Transverse colon (tissue), 4 donors: Measurements from ENCODE around the gene EIF4ENIF1. TPM values are rescaled to one million over a fixed set of nuclear protein-coding genes. Genes with fewer than 3 reads are reported as not detected.

ENCODE experiments used
- DNase-seq: peaks from one replicate; pipeline ENCODE4 v3.0.0-alpha.2; 2019
- H3K27ac ChIP-seq, 4 donors: fragments of 200-600 bp; sonication (generic); 2 replicates each; pipeline ENCODE4 v1.5.1; 2016 to 2018; ENCODE audit warnings: inconsistent platforms in 4 of 4
- H3K27me3 ChIP-seq: fragments of 200-600 bp; sonication (generic); 2 replicates; pipeline ENCODE4 v1.5.1; 2017; ENCODE audit warnings: inconsistent platforms
- H3K36me3 ChIP-seq, 4 donors: fragments of 200-600 bp; sonication (generic); 2 replicates each; pipeline ENCODE4 v1.5.1; 2017 to 2019; ENCODE audit warnings: inconsistent platforms in 4 of 4
- H3K4me1 ChIP-seq, 4 donors: fragments of 200-600 bp; sonication (generic); 2 replicates each; pipeline ENCODE4 v1.5.1; 2017 to 2020; ENCODE audit warnings: inconsistent platforms in 4 of 4
- H3K4me3 ChIP-seq, 4 donors: fragments of 200-600 bp; sonication (generic); 1 replicate in 1 of 4; 2 replicates in 3 of 4; pipeline versions ENCODE4 v1.5.1 to v1.6.1; 2017 to 2019; ENCODE audit warnings: inconsistent platforms in 4 of 4
- H3K9me3 ChIP-seq, 2 donors: fragments of 200-600 bp; sonication (generic); 2 replicates each; pipeline ENCODE4 v1.5.1; 2017 to 2019; ENCODE audit warnings: inconsistent platforms in 2 of 2
- EP300 ChIP-seq: sonication (generic); formaldehyde crosslinking; IDR thresholded peaks from one replicate; pipeline ENCODE4 v1.6.1; 2017; ENCODE audit warnings: antibody characterized with exemption, low read depth
- POLR2A ChIP-seq: fragments of 450-650 bp; IDR thresholded peaks from one replicate; pipeline ENCODE4 v1.6.1; 2016; ENCODE audit warnings: antibody characterized with exemption, mild to moderate bottlenecking, moderate library complexity
- POLR2AphosphoS5 ChIP-seq, 3 donors: sonication (generic); formaldehyde crosslinking; IDR thresholded peaks; one replicate each; pipeline ENCODE4 v1.6.1; 2016; ENCODE audit warnings: antibody characterized with exemption in 3 of 3
- WGBS, 2 donors: methylation state at CpG; one replicate each; pipeline ENCODE4 v1.1.5; 2018; ENCODE audit warnings: low coverage in 1 of 2; 5-methylcytosine and 5-hydroxymethylcytosine counted together
- in situ Hi-C, 4 donors: fragments of 200-750 bp; cut with MboI; loops; one replicate each; pipeline versions ENCODE4 v1.15.0 to v1.15.1; 2017; ENCODE audit warnings: low sequenced_read_pairs in 3 of 4, low pct_ligation_motif_present in 1 of 4, low pct_unique_long_range_greater_than_20kb in 1 of 4
- intact Hi-C: fragments of 100-400 bp; cut with DNase I; formaldehyde crosslinking; loops from one replicate; pipeline ENCODE4 v1.15.1; 2023; ENCODE audit warnings: low total_unique reads
- total RNA-seq, 4 donors: library from RNA; depleted of rRNA; stranded (reverse); fragments of >200 nt; gene quantifications; one replicate each; pipeline ENCODE4 v1.1.0, GENCODE V29; 2016
- TF ChIP-seq, protein P1 (sequence below), 5 experiments: fragments of 200-600 bp in 3 of 5; fragments of 450-650 bp in 2 of 5; sonication (generic) in 3 of 5; IDR thresholded peaks; 1 replicate in 2 of 5; 2 replicates in 3 of 5; pipeline ENCODE4 v1.5.1; 2016 to 2017; ENCODE audit warnings: antibody characterized with exemption in 5 of 5, inconsistent platforms in 3 of 5, mild to moderate bottlenecking in 2 of 5, moderate library complexity in 1 of 5

The EIF4ENIF1 gene
- total RNA-seq, 4 donors from 2014 or later, result 14.4 to 66.1 (median 17.2) TPM

DNA sequence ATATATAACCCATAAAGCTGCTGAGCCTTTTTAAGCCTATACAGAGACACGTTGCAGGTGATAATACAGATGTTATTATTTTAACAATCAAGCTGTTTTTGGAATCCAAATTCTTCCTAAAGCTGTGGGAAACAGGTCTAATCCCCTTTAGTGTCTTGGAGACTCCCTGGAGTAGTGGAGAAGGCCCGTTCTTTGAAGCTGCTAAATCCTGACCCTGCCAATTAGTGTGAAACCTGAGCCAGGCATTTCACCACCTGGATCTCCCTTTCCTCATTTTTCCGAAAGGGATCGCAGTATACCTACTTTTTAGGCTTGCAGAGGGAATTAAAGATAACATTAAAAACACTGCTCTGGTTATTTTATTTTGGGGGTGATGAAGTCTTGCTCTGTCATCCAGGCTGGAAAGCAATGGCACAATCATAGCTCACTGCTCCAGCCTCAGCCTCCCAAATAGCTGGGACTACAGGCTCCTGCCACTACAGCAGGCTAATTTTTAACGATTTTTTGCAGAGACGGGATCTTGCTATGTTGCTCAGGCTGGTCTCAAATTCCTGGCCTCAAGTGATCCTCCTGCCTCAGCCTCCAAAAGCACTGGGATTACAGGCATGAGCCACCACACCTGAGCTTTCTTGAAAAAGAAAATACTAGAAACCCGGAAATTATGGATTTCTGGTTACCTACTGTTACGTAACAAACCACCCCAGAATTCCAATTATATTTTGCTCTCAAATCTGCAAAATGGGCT, 1.7 kb upstream of the EIF4ENIF1 start:
- DNase-seq, result no peak
- TF ChIP-seq, protein P1, sequence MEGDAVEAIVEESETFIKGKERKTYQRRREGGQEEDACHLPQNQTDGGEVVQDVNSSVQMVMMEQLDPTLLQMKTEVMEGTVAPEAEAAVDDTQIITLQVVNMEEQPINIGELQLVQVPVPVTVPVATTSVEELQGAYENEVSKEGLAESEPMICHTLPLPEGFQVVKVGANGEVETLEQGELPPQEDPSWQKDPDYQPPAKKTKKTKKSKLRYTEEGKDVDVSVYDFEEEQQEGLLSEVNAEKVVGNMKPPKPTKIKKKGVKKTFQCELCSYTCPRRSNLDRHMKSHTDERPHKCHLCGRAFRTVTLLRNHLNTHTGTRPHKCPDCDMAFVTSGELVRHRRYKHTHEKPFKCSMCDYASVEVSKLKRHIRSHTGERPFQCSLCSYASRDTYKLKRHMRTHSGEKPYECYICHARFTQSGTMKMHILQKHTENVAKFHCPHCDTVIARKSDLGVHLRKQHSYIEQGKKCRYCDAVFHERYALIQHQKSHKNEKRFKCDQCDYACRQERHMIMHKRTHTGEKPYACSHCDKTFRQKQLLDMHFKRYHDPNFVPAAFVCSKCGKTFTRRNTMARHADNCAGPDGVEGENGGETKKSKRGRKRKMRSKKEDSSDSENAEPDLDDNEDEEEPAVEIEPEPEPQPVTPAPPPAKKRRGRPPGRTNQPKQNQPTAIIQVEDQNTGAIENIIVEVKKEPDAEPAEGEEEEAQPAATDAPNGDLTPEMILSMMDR (IDR thresholded peaks at IDR 0.05), result no peak
- TF ChIP-seq POLR2A (no peak), EP300 (no peak), POLR2AphosphoS5 (IDR thresholded peaks at IDR 0.05) (no peak)
- in situ Hi-C loops (loop anchor here in 1 of 4 donors (25.0 kb wide), 1 partner anchor 146 kb away; no protein-coding TSS in a partner anchor), intact Hi-C loops (no loop called here)
- no peaks in the 10 kb centered on the region for H3K36me3 ChIP-seq
- peak overlapping the region in 1 of 4 donors; percentile 94 for H3K4me3 ChIP-seq
- H3K4me1 ChIP-seq, result peaks cover 16 to 33% (median 27%) of the 10 kb centered on the region in 4 donors
- H3K27ac ChIP-seq, result peak overlapping the region; percentile 93 to 99 (median 96)
- WGBS, 2 donors, result 81 to 84% methylated on average over 4 to 8 of the region's 8 CpGs
- H3K27me3 ChIP-seq, result no peaks in the 10 kb centered on the region
- H3K9me3 ChIP-seq, result no peaks in the 10 kb centered on the region

DNA sequence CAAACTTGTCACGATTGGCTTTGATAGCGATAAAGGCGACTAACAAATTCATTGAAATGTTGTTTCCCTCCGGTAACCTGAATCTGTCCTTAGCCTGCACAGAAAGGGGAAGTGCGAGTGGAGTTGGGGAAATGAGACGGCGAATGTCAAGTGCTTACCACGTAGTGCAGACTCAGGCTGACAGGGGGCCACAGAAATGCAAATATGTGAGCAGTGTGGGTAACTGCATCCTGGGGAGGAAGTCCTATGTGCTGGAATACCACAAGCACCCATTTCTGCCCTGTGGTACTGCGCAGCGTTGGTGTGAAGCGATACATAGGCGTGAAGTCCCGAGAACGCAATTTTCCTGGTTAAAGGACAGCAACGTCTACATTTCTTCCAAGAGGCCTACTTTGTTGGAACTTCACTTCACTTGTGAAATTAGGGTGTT, 869 bp upstream of the EIF4ENIF1 start:
- H3K27me3 ChIP-seq, result no peaks in the 10 kb centered on the region
- H3K4me3 ChIP-seq, result peak overlapping the region; percentile 48 to 94 (median 90)
- intact Hi-C loops, result no loop called here
- peak overlapping the region; percentile 93 to 99 (median 96) for H3K27ac ChIP-seq
- in situ Hi-C loops, result loop anchor here in 1 of 4 donors (25.0 kb wide), 1 partner anchor 147 kb away; no protein-coding TSS in a partner anchor
- no peaks in the 10 kb centered on the region for H3K9me3 ChIP-seq
- peak; percentile 78 for DNase-seq
- H3K36me3 ChIP-seq, result peaks cover 0 to 3% (median 0%) of the 10 kb centered on the region in 4 donors
- H3K4me1 ChIP-seq, result peaks cover 16 to 30% (median 26%) of the 10 kb centered on the region in 4 donors
- 1 to 2% methylated on average over 7 to 15 of the region's 15 CpGs for WGBS, 2 donors
- TF ChIP-seq EP300, result no peak
- TF ChIP-seq, protein P1 (IDR thresholded peaks at IDR 0.05), result peak in 2 of 5 experiments; percentile 5 to 26
- TF ChIP-seq POLR2A, result peak; percentile 5
- TF ChIP-seq POLR2AphosphoS5 (IDR thresholded peaks at IDR 0.05), result peak; percentile 50 to 73 (median 54)

DNA sequence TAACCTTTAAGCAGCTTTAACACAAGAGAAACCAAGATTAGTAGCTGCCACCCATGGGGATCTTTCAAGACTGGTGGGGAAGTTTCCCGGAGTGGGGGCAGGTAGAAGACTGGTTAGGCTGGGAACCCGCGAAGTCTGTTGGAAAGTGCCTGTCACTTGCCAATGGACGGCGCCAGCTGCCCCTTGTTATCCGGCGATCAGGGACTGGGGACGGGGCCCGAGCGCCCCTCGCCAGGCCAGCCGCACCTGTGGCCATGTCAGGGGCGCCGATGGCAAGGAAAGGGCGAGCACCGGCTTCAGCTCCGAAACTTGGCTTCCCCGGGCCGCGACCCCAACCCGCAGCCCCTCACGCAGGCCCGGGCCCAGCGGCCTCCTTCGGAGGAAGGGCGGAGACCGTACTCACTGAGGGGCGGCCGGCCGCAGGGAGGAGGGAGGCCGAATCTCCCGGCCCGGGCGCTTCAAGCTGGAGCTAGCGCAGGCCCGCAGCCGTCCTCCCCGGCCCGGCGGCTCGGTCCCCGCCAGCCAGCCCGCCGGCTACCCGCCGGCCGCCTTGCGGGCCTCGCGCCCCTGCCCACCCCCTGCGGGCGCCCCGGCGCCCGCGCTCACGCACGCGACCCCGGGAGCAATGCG, 539 bp downstream of the EIF4ENIF1 start:
- H3K9me3 ChIP-seq, result no peaks in the 10 kb centered on the region
- TF ChIP-seq, protein P1 (IDR thresholded peaks at IDR 0.05), result no peak
- TF ChIP-seq POLR2A (no peak), EP300 (no peak), POLR2AphosphoS5 (IDR thresholded peaks at IDR 0.05) (no peak)
- 0% methylated on average over 3 to 25 of the region's 61 CpGs for WGBS, 2 donors
- H3K4me1 ChIP-seq, result peaks cover 16 to 30% (median 22%) of the 10 kb centered on the region in 4 donors
- intact Hi-C loops, result loop anchor here (5.0 kb wide), 1 partner anchor 138 kb away; no protein-coding TSS in a partner anchor
- H3K27me3 ChIP-seq, result no peaks in the 10 kb centered on the region
- DNase-seq, result peak; percentile 39
- H3K4me3 ChIP-seq, result peak overlapping the region; percentile 68 to 94 (median 90)
- peaks cover 0 to 10% (median 0%) of the 10 kb centered on the region in 4 donors for H3K36me3 ChIP-seq
- in situ Hi-C loops, result loop anchor here in 1 of 4 donors (25.0 kb wide), 1 partner anchor 148 kb away; no protein-coding TSS in a partner anchor
- H3K27ac ChIP-seq, result peak overlapping the region; percentile 93 to 99 (median 96)
